Lower leg skin (tissue), 4 donors: Measurements from ENCODE around the gene ADAMTS14. TPM values are rescaled to one million over a fixed set of nuclear protein-coding genes. Genes with fewer than 3 reads are reported as not detected.

Source experiments
- DNase-seq, 2 donors: peaks; one replicate each; pipeline ENCODE4 v3.0.0-alpha.2; 2019; ENCODE audit warnings: low spot score in 2 of 2
- H3K4me3 ChIP-seq: fragments of 200-600 bp; sonication (generic); 2 replicates; pipeline ENCODE4 v1.5.1; 2017; ENCODE audit warnings: mild to moderate bottlenecking, low read depth; ENCODE audit not compliant: poor library complexity, severe bottlenecking
- POLR2A ChIP-seq, 2 donors: fragments of 450-650 bp; IDR thresholded peaks; one replicate each; pipeline ENCODE4 v1.6.1; 2016 to 2017; ENCODE audit warnings: antibody characterized with exemption in 2 of 2, mild to moderate bottlenecking in 1 of 2, moderate library complexity in 1 of 2
- WGBS, 2 donors: methylation state at CpG; one replicate each; pipeline ENCODE4 v1.1.5; 2018; 5-methylcytosine and 5-hydroxymethylcytosine counted together
- intact Hi-C: fragments of 100-400 bp; cut with DNase I; formaldehyde crosslinking; loops from one replicate; pipeline ENCODE4 v1.15.0; 2023; ENCODE audit warnings: low total_unique reads
- total RNA-seq, 4 donors: library from RNA; depleted of rRNA; stranded (reverse); fragments of >200 nt; gene quantifications; one replicate each; pipeline ENCODE4 v1.1.0, GENCODE V29; 2016
- TF ChIP-seq, protein P1 (sequence below), 3 donors: fragments of 450-650 bp; IDR thresholded peaks; one replicate each; pipeline ENCODE4 v1.5.1; 2016; ENCODE audit warnings: antibody characterized with exemption in 3 of 3, mild to moderate bottlenecking in 3 of 3, moderate library complexity in 2 of 3

The ADAMTS14 gene
- total RNA-seq, 4 donors from 2014 or later, result 0.22 to 1.0 (median 0.34) TPM; not detected in 1

DNA sequence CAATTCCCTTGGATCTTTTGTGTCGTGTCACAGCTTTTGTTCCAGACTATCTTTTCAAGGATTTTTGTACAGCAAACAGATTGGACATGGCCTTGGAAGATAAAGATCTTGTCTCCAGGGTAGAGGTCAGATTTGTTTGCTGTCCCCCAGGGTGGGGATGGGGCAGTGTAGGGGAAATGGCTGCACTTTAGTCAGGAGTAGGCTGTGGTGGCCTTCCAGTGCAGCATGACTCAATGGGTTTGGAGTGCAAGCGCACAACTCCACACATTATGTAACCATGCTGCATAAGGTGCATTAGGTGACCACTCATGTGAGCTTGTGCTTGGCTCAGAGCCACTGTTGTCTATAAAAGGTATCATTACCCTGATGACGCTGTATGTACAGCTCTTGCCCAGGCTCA is 23.9 kb upstream of the ADAMTS14 start:
- TF ChIP-seq, protein P1, sequence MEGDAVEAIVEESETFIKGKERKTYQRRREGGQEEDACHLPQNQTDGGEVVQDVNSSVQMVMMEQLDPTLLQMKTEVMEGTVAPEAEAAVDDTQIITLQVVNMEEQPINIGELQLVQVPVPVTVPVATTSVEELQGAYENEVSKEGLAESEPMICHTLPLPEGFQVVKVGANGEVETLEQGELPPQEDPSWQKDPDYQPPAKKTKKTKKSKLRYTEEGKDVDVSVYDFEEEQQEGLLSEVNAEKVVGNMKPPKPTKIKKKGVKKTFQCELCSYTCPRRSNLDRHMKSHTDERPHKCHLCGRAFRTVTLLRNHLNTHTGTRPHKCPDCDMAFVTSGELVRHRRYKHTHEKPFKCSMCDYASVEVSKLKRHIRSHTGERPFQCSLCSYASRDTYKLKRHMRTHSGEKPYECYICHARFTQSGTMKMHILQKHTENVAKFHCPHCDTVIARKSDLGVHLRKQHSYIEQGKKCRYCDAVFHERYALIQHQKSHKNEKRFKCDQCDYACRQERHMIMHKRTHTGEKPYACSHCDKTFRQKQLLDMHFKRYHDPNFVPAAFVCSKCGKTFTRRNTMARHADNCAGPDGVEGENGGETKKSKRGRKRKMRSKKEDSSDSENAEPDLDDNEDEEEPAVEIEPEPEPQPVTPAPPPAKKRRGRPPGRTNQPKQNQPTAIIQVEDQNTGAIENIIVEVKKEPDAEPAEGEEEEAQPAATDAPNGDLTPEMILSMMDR (IDR thresholded peaks at IDR 0.05), result no peak
- no peak for TF ChIP-seq POLR2A (IDR thresholded peaks at IDR 0.05)
- intact Hi-C loops, result no loop called here
- peak in 1 of 2 donors; percentile 9 for DNase-seq
- no peak overlapping the region for H3K4me3 ChIP-seq
- WGBS, 2 donors, result 95 to 97% methylated on average over 3 of the region's 3 CpGs

DNA sequence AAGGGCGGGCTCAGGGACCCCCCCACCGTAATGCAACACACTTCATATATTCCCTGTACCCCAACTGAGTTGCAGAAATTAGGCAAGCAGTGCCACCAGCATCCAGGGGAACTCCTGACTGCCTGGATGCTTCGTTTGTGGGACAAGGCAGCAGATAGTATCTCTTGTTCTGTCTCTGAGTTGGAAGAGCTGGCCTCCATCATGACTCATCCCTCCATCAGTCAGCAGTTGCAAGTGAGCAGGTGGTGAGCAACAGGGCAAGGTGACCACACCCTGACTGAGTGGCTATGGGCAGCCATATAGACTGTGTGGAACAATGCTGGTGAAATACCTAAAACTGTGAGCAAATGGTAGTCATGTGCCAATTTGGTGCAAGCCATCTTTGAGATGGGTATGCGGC is 22.8 kb upstream of the ADAMTS14 start:
- intact Hi-C loops, result no loop called here
- 55 to 78% methylated on average over 3 to 4 of the region's 4 CpGs for WGBS, 2 donors
- no peak overlapping the region for H3K4me3 ChIP-seq
- DNase-seq, result peak in 1 of 2 donors; percentile 12
- TF ChIP-seq, protein P1 (IDR thresholded peaks at IDR 0.05), result no peak
- no peak for TF ChIP-seq POLR2A (IDR thresholded peaks at IDR 0.05)

DNA sequence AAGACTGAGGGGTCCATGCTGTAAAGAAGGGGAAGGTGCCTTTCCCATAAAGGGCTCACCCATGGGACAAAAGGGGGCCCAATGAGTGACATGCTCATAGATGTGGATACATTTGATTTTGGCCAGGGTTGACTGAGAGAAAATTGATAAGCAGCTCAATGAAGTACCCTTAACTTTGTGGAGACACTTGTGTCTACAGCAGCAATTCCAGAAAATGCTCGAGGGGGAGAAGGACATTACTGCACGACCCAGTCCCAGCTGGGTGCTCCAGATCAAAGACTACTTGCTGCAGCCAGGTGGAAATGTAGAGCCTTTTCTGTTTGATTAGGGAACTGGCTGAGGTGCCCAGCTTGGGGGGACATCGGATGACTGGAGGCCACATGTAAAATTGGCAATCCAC is 22.2 kb upstream of the ADAMTS14 start:
- TF ChIP-seq, protein P1 (IDR thresholded peaks at IDR 0.05), result no peak
- TF ChIP-seq POLR2A (IDR thresholded peaks at IDR 0.05), result no peak
- H3K4me3 ChIP-seq, result no peak overlapping the region
- DNase-seq, result peak in 1 of 2 donors; percentile 6
- intact Hi-C loops, result no loop called here
- 67 to 91% methylated on average over 3 of the region's 3 CpGs for WGBS, 2 donors

DNA sequence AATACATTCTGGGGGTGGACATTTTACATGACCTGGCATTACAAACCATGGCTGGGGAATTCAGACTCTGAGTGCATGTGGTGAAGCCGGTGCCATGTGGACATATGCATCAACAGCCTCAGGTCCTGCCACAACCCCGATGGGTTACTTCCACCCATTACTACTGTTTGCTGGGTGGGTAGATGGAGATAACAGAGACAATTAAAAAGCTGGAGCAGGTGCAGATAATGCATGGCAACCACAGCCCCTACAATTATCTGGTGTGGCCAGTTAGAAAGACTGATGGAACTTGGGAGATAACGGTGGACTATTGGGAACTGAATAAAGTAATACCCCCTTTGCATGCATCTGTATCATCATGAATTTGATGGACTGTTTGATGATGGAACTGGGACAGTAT is 21.6 kb upstream of the ADAMTS14 start:
- TF ChIP-seq, protein P1 (IDR thresholded peaks at IDR 0.05), result no peak
- no peak for TF ChIP-seq POLR2A (IDR thresholded peaks at IDR 0.05)
- H3K4me3 ChIP-seq, result no peak overlapping the region
- intact Hi-C loops, result no loop called here
- peak in 1 of 2 donors; percentile 6 for DNase-seq
- WGBS, 2 donors, result 98 to 100% methylated on average over 3 of the region's 3 CpGs

DNA sequence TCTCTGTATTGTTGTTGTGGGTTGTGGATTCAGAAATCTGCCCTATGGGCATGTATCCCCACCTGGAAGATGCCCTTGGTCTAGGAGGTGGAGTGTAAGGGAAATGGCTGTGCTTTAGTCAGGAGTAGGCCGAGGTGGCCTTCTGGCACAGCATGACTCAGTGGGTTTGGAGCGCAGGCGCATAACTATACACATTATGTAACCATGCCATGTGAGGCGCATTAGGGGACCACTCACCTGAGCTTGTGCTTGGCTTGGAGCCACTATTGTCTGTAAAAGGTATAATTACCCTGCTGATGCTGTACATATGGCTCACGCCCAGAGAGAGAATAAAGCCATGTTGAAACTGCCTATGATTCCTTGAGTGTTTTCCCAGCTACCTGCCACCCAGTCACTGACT is 20.6 kb upstream of the ADAMTS14 start:
- peak in 1 of 2 donors; percentile 12 for DNase-seq

More for the DNA sequence above, 20.6 kb upstream of the ADAMTS14 start:
- intact Hi-C loops, result no loop called here
- no peak overlapping the region for H3K4me3 ChIP-seq
- TF ChIP-seq POLR2A (IDR thresholded peaks at IDR 0.05), result no peak
- TF ChIP-seq, protein P1 (IDR thresholded peaks at IDR 0.05), result no peak
- WGBS, 2 donors, result 96 to 97% methylated on average over 5 of the region's 5 CpGs
